RWPE2 (cell line): ENCODE results near the gene BBOX1.
"Not testable (repeated sequence)": the region's sequence is repeated elsewhere in the genome, so short reads cannot be mapped to it uniquely, and the experiment has no call there.

Source experiments
- ATAC-seq: fragments of 200-7000 bp; cut with Tn5 transposase; 3 replicates; pipeline ENCODE4 v1.9.1; 2021; ENCODE audit warnings: low read depth
- DNase-seq: peaks from one replicate; pipeline ENCODE4 v3.0.0-alpha.2; 2020; ENCODE audit warnings: low spot score
- H3K27ac ChIP-seq: fragments of 450-650 bp; 2 replicates; pipeline ENCODE4 v1.5.1; 2017; ENCODE audit warnings: mild to moderate bottlenecking; ENCODE audit not compliant: poor library complexity, severe bottlenecking
- H3K27me3 ChIP-seq: fragments of 250-450 bp; sonication (Bioruptor Pico); 2 replicates; pipeline ENCODE4 v1.5.1; 2021; ENCODE audit warnings: mild to moderate bottlenecking, moderate library complexity; ENCODE audit not compliant: insufficient read depth, poor library complexity, severe bottlenecking
- H3K36me3 ChIP-seq: fragments of 250-450 bp; sonication (Bioruptor Pico); 2 replicates; pipeline ENCODE4 v1.5.1; 2020; ENCODE audit warnings: low read depth, mild to moderate bottlenecking, moderate library complexity
- H3K4me1 ChIP-seq: fragments of 250-450 bp; sonication (Bioruptor Pico); 2 replicates; pipeline ENCODE4 v1.5.1; 2021; ENCODE audit warnings: mild to moderate bottlenecking, moderate library complexity; ENCODE audit not compliant: insufficient read depth, poor library complexity, severe bottlenecking
- H3K4me3 ChIP-seq: fragments of 250-450 bp; sonication (Bioruptor Pico); 2 replicates; pipeline ENCODE4 v1.5.1; 2021; ENCODE audit warnings: mild to moderate bottlenecking, moderate library complexity; ENCODE audit not compliant: severe bottlenecking
- H3K9me3 ChIP-seq: fragments of 250-450 bp; sonication (Bioruptor Pico); 2 replicates; pipeline ENCODE4 v1.5.1; 2021; ENCODE audit warnings: mild to moderate bottlenecking, moderate library complexity; ENCODE audit not compliant: severe bottlenecking
- CTCF ChIP-seq: fragments of 450-650 bp; IDR thresholded peaks from one replicate; pipeline ENCODE4 v1.5.1; 2017; ENCODE audit warnings: mild to moderate bottlenecking, moderate library complexity; ENCODE audit not compliant: poor library complexity, severe bottlenecking

Gene BBOX1

GRCh38 chr11:26995701-26996460 lies 44.7 kb upstream of the BBOX1 start:
- Histone ChIP-seq H3K4me3 (no peak overlapping the region), H3K27me3 (no peaks in the 10 kb centered on the region)
- ATAC-seq = no peak

GRCh38 chr11:26997378-26997777 lies 43.2 kb upstream of the BBOX1 start:
- H3K36me3 ChIP-seq = no peaks in the 10 kb centered on the region
- no peak for TF ChIP-seq CTCF
- no peak overlapping the region for H3K27ac ChIP-seq
- DNase-seq (no peak), ATAC-seq (no peak)
- H3K9me3 ChIP-seq = no peaks in the 10 kb centered on the region
- no peaks in the 10 kb centered on the region for H3K27me3 ChIP-seq
- peaks cover 7% of the 10 kb centered on the region for H3K4me1 ChIP-seq
- no peak overlapping the region for H3K4me3 ChIP-seq

More at GRCh38 chr11:26995701-26996460, 44.7 kb upstream of the BBOX1 start:
- TF ChIP-seq CTCF = no peak
- no peak overlapping the region for H3K27ac ChIP-seq
- no peak for DNase-seq
- peaks cover 17% of the 10 kb centered on the region for H3K4me1 ChIP-seq
- H3K9me3 ChIP-seq = no peaks in the 10 kb centered on the region
- H3K36me3 ChIP-seq = no peaks in the 10 kb centered on the region

GRCh38 chr11:27001136-27001730 lies 39.4 kb upstream of the BBOX1 start:
- H3K27me3 ChIP-seq, H3K27ac ChIP-seq, H3K4me1 ChIP-seq, H3K9me3 ChIP-seq, DNase-seq, ATAC-seq, H3K4me3 ChIP-seq, H3K36me3 ChIP-seq: not testable (repeated sequence)

- H3K27me3 ChIP-seq = no peaks in the 10 kb centered on the region
- H3K4me3 ChIP-seq = no peak overlapping the region
- no peaks in the 10 kb centered on the region for H3K4me1 ChIP-seq
- DNase-seq (no peak), ATAC-seq (no peak)
- H3K9me3 ChIP-seq = no peaks in the 10 kb centered on the region
- no peak for TF ChIP-seq CTCF
- H3K36me3 ChIP-seq = no peaks in the 10 kb centered on the region
- no peak overlapping the region for H3K27ac ChIP-seq
These were observed 38.2 kb upstream of the BBOX1 start for GRCh38 chr11:27002431-27002830.

- ATAC-seq (no peak), DNase-seq (no peak)
- H3K9me3 ChIP-seq = no peaks in the 10 kb centered on the region
- TF ChIP-seq CTCF = no peak
- H3K4me1 ChIP-seq = no peaks in the 10 kb centered on the region
- no peaks in the 10 kb centered on the region for H3K36me3 ChIP-seq
- no peak overlapping the region for H3K4me3 ChIP-seq
- no peak overlapping the region for H3K27ac ChIP-seq
- no peaks in the 10 kb centered on the region for H3K27me3 ChIP-seq
These were observed 37.8 kb upstream of the BBOX1 start for GRCh38 chr11:27002838-27003237.
